Hematopoietic multipotent progenitor cell treated with erythropoietin and hydrocortisone succinate and interleukin-3 and kit ligand, for 6 days (in vitro differentiated cells): ENCODE data around the gene CTXND1.

Experiments
- DNase-seq: peaks from one replicate; pipeline ENCODE4 v3.0.0-alpha.2; 2015

The CTXND1 gene

DNA sequence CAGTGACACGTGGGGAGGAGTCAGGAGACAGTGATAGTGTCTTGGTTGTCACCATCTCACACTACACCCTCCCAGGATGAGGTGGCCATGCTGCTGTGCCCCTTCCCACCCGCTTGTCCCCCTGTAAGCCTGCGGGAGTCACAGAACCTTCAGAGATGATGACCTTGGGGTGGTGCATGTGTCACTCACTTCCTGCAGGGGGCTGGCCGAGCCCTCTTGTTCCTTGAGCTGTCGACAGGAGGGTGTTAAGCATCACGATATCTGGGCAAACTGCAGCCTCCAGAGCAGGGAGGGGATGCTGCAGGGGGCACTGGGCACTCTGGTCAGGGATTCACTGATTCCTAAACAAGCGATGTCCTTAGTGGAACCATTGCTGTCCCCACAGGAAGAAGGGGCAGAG is 71.5 kb downstream of the CTXND1 start:
- no peak for DNase-seq

DNA sequence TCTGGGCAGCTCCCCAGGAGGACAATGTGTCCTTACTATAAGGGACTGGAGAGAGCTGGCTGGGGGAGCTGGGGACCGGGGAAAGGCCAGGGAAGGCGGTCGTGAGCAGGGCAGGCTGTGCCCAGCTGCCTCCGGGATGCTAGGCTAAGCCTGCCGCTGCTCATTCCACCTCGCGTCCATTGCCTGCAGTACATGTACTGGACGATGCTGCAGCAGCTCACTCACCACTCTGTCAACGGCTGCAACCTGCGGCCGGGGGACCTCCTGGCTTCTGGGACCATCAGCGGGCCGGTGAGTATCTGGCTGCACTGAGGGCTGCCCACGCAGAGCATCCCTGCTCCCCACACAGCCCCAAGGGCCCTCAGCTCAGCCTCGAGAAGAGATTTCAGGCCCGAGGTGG is 72.1 kb downstream of the CTXND1 start:
- DNase-seq: no peak

- DNase-seq: no peak
Measured at GRCh38 chr15:80179025-80179759, 72.8 kb downstream of the CTXND1 start.

GRCh38 chr15:80177156-80177555 is 74.9 kb downstream of the CTXND1 start:
- no peak for DNase-seq

GRCh38 chr15:80176443-80176842 is 75.6 kb downstream of the CTXND1 start:
- no peak for DNase-seq

DNA sequence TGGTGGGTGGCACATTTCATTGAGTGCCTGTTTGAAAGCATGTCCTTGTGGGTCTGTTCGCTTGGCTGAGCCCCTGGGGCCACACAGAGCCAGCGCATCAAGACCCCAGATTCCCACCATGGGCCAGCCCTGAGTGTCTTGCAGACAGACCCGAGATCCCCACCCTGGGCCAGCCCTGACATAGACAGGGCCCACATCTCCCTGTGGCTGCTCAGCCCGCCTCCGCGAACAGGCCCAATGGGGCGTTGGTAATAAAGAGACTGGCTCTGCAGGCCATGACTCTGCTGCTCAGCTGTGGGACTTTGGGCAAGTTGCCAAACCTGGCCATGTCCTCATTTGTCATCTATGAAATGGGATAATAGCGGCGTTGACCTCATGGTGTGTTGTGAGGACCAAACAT is 76.6 kb downstream of the CTXND1 start:
- peak; percentile 25 for DNase-seq

DNA sequence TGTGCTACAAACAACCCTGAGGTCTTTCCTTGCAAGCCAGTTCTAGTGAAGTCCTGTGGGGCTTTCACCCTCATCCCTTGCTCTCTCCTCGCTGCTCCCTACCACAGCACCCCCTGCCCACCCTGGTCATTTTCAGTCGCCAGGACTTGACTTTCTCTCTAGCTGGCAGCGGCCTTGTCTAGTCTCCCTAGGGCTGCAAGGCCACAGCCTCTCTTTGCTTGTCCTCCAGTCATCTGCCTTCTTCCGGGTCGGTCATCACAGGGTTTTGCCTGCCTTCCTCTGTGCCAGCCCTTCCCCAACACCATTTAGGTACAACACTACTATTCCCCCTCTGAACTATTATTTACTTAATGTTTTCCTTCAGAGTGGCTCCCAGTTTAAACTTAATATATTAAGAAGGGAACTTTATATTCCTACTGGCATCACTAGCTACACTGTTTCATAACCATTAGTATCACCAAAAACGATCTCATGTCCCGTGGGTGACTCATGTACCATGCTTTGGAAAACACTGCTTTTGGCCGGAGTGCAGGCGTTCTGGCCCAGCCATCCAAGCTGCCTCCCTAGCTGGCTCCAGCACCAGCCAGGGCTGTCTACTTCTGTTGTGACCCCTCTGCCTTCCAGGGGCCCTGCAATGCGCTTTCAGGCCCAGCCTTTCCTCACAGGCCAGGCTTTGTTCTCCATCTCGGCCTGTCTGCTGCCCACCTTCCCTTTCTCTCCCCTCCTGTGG is 77.8 kb downstream of the CTXND1 start:
- no peak for DNase-seq

DNA sequence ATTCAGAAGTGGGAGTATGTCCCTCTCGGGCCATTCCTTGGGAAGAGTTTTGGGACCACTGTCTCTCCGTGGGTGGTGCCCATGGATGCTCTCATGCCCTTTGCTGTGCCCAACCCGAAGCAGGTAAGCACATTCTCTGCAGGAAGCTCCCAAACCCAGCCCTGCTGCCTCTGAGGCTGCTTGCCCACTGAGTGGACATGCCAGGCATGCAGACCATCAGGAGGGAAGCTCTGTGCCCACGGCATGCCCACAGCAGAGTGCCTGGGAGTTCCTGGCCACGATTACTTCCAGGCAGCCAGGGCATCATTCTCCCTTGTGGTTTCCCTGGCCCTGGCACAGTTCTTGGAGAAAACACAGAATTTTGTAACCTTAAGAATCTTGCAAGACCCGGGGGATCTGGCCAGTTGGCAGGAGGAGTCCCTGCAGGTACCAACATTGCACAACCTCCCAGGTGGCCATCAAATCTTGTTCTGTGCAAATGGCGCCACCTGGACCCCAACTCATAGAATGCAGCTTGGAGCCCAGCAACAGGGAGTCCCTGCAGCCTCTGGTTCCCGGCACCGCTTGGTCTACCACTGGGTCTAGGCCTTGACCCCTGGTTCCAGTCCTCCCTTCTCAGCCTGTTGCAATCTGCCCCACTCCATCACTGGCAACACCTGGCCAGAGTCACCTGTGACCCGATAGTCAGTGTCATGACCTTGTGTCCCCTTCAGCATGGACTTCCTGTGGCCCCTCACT is 78.8 kb downstream of the CTXND1 start:
- DNase-seq: peak; percentile 83

GRCh38 chr15:80172401-80172800 is 79.6 kb downstream of the CTXND1 start:
- no peak for DNase-seq

DNA sequence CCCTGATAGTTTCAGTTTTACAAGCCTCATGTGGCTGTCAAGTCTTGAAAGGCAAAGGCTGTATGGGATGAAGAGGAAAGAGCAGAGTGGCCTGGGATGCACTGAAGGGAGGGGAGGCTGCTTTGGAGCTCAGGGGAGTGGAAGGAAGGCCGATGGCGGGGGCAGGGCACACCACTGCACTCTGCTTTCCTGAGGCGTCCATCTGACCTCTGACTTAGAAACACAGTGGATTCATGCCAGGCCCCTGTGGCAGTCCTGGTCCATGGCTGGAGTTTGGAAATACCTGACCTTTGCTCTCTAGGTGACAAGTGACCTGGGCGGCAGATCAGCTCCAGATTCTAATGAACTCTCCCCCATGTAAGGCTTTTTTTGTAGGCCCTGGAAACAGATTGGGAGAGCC is 80.2 kb downstream of the CTXND1 start:
- no peak for DNase-seq

GRCh38 chr15:80170596-80170995 is 81.4 kb downstream of the CTXND1 start:
- DNase-seq: no peak

GRCh38 chr15:80169768-80170357 is 82.2 kb downstream of the CTXND1 start:
- DNase-seq: no peak

DNA sequence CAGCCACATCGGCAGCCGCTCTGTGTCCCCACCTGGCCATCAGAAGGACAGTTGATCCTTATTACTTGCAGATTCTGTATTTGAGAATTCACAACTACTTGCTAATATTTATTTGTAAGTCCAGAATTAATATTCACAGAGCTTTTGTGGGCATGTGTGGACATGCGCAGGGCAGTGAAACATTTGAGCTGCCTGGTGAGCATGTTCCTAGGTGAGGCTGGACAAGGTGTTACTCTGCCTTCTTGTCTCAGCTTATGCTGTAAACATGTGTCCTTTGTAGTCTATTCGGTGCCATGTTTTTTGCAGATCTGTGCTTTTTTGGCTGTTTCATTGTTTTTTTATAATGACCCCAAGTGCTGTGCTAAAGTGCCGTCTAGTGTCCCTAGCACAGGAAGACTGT is 83.6 kb downstream of the CTXND1 start:
- no peak for DNase-seq

DNA sequence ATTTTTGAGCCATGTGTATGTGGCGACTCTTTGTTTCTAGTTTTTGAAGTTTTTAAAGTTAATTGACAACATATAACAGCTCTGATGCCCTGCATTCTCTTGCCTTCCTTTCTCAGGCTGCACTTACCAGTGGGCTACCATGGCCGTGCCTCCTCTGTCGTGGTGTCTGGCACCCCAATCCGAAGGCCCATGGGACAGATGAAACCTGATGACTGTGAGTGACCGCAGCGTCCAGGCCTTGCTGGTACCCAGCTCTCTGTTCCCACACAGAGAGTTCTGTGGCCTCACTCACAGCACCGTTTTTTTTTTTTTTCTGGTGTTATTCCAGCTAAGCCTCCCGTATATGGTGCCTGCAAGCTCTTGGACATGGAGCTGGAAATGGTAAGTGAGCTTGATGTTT is 84.1 kb downstream of the CTXND1 start:
- no peak for DNase-seq

- no peak for DNase-seq
Measured at GRCh38 chr15:80163897-80164296, 88.1 kb downstream of the CTXND1 start.

DNA sequence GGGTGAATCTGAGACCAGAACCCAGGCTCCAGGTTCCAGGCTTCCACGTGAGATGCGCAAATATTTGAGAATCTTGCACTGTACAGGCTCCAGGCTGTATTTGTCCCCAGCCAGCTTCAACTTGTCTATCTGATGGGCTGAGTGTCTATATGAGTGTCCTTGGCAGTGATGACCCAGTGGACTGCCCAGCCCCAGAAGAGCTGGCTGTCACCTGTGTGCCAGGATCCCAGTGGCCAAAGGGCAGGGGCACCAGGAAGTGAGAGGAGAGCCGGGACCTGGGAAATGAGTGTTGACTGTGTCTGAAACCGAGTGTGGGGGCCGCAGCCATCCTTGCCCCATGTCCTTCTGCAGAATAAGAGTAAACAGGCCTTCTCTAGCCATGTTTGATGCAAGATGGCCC is 88.8 kb downstream of the CTXND1 start:
- no peak for DNase-seq

GRCh38 chr15:80162059-80162554 is 89.9 kb downstream of the CTXND1 start:
- DNase-seq: no peak

DNA sequence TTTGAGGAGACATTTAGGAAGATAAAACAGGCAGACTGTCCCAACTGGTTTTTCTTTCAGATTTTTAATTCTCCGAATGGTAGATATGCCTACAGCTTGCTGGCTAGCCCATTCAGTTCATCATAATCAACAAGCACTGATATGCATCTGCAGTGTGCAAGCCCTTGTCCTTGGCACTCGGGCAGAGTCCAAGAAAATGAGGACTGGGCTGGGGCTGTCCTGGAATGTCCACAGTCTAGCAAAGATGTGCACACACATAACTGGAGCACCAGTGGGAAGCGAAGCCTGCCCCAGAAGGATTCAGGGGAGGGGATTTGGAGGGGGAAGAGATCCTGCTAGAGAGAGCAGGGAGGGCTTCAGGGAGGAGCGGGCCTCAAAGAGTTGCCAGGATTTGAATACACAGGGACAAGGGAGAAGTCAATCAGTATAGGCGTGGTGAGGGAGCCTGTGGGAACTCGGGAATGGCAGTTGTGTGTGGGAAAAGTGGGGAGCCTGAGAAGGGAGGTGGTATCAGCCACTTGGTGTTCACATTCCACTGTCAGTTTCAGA is 90.5 kb downstream of the CTXND1 start:
- DNase-seq: no peak

GRCh38 chr15:80160570-80161156 is 91.3 kb downstream of the CTXND1 start:
- DNase-seq: peak; percentile 94

DNA sequence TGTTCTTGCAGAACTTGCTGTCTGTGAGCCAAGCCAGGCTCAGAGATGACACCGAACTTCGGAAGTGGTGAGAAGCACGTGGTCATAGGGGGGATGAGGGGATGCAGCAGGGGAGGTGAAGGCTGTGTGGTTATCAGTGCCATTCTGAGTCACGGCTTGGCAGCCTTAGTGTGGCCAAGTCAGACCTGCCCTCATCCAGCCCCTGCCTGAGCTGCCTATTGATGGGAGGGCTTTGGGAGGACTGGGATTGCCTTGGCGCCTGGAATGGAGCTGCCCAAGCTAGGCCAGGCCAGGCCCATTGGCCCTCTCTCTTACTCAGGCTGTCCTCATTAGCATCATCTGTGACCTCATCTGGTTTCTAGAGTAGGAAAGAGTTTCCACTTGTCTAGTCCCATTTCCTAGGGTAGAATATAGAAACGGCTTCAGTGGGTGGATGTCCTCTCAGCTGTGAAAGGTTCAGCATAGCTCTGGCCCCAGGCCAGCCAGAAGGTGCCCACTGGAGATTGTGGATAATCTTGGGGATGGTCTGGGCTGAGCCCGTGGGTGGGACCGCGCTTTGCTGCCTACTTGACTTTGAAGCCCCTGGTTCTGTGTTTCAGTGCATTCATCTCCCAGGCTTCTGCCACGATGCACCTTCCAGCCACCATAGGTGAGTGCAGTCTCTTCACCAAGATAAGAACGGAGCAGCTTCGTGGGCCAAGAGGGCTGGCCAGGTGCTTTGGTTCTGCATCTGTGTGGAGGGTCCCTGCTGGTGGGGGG is 92.0 kb downstream of the CTXND1 start:
- DNase-seq: peak; percentile 57

- DNase-seq: no peak
Measured at GRCh38 chr15:80159301-80159700, 92.7 kb downstream of the CTXND1 start.

GRCh38 chr15:80157215-80157614 is 94.8 kb downstream of the CTXND1 start:
- no peak for DNase-seq
